Type B pancreatic cell (in vitro differentiated cells): Measurements from ENCODE around the gene EID1. TPM values are rescaled to one million over a fixed set of nuclear protein-coding genes. Genes with fewer than 3 reads are reported as not detected.

ENCODE experiments used
- DNase-seq: peaks from one replicate; pipeline ENCODE4 v3.0.0; 2021; ENCODE audit warnings: mixed read lengths; ENCODE audit not compliant: unreplicated experiment; ENCODE audit errors: extremely low spot score
- H3K27ac Mint-ChIP-seq: 2 replicates; pipeline ENCODE4 v1.8.0; 2021; ENCODE audit warnings: mild to moderate bottlenecking, mixed read lengths
- H3K27me3 Mint-ChIP-seq: 2 replicates; pipeline ENCODE4 v1.8.0; 2021; ENCODE audit warnings: mixed read lengths
- H3K36me3 Mint-ChIP-seq: 2 replicates; pipeline ENCODE4 v1.8.0; 2021; ENCODE audit warnings: mixed read lengths
- H3K4me1 Mint-ChIP-seq: one replicate; pipeline ENCODE4 v1.8.0; 2021; ENCODE audit warnings: mixed read lengths; ENCODE audit not compliant: unreplicated experiment
- H3K4me3 Mint-ChIP-seq: 2 replicates; pipeline ENCODE4 v1.8.0; 2021; ENCODE audit warnings: mild to moderate bottlenecking, mixed read lengths
- H3K9me3 Mint-ChIP-seq: 2 replicates; pipeline ENCODE4 v1.8.0; 2021; ENCODE audit warnings: mixed read lengths
- CTCF ChIP-seq: fragments of 200-600 bp; sonication (generic); conservative IDR thresholded peaks from 2 replicates; pipeline ENCODE4 v1.5.0; 2021; ENCODE audit warnings: antibody characterized with exemption, mild to moderate bottlenecking
- total RNA-seq: library from RNA; stranded (reverse); gene quantifications from 2 replicates; pipeline ENCODE4 v1.2.1, GENCODE V29; 2021; ENCODE audit warnings: low replicate concordance

EID1 gene
- total RNA-seq, 1 donor from 2014 or later, result 164 TPM

DNA sequence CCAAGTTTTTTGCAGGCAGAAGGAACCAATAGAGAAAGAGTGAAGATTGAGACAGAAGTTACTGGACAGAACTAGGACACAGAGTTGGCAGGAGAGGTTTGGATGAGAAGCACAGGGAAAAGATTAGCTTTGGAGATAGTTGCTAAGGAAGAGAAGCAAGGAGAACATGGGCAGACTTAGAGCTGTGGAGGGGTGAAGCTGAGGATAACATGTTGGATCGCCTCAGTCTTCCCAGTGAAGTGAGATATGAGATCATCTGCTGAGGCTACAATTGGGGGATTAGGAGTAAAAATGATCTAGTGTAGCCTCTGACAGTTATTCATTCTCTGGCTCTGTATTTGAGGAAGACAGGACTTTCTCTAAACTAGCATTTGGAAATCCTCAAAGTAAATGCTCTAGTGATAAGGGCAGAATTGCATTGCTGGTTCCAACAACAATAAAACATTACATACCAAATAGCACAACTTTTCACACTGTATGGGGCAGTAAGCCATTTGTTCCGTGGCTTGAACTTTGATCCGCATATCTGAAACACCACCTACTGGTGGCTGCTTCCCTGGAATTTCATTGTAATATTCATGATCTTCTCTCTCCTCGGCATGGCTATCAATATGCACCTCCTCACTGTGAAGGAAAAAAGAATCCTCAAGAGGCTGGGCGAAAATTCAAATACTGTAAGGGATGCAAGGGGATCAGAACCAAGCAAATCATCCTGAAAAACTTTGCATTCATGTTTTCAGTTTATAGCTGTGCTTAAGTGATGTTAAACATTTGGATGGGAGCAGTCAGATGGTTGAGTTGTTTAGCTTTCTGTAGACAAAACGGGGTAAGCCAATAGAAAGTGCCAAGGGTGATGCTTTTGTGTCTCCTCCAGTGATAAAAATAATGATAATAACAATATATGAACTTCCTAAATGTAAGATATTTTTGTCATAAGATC lies 22.2 kb upstream of the EID1 start:
- Mint-ChIP-seq H3K27me3 (no peaks in the 10 kb centered on the region), H3K36me3 (peaks cover 4% of the 10 kb centered on the region), H3K4me1 (peaks cover 22% of the 10 kb centered on the region), H3K9me3 (no peaks in the 10 kb centered on the region), H3K4me3 (no peak overlapping the region), H3K27ac (no peak overlapping the region)
- no peak for DNase-seq
- TF ChIP-seq CTCF, result peak; percentile 68

DNA sequence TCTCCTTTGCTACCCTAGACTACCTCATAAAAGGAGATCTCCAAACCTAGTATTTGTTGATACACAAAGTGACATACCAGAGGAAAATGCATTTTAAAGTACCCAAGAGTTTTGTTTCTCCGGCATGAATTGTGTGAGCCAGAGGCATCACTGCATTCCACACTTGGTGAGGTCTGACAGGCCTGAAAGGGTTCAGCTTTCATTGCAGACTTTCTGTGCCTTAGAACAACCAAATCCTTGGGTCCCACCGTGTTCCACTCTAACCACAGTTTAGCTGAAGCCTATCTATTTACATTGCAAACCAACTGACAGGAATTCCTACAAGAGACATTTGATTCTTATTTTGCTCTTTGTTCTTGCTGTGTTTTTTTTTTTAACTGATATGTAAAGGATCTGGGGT lies 21.0 kb upstream of the EID1 start:
- TF ChIP-seq CTCF, result no peak
- Mint-ChIP-seq H3K27ac (no peak overlapping the region), H3K9me3 (no peaks in the 10 kb centered on the region), H3K27me3 (no peaks in the 10 kb centered on the region), H3K36me3 (peaks cover 4% of the 10 kb centered on the region), H3K4me1 (peaks cover 22% of the 10 kb centered on the region), H3K4me3 (no peak overlapping the region)
- no peak for DNase-seq

DNA sequence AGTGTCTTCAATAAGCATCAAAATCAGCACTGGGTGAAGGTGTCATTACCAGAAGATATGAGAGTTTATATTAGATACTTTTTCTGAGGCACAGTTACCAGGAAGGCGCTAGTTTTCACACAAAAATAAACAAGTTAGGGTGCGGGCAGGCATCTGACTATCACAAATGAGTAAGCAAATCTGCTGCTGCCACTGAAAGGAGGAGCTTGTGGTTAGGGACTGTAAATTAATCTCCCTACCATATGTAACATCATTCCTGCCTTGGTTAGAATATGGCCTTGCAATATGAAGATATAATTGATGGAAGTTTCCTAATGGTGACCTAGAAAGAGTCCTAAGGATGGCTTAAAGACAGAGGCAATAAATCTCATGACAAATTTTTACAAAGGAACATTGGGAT lies 19.5 kb upstream of the EID1 start:
- Mint-ChIP-seq H3K36me3 (peaks cover 4% of the 10 kb centered on the region), H3K9me3 (no peaks in the 10 kb centered on the region), H3K27me3 (no peaks in the 10 kb centered on the region), H3K27ac (no peak overlapping the region), H3K4me3 (no peak overlapping the region), H3K4me1 (peaks cover 26% of the 10 kb centered on the region)
- DNase-seq, result no peak
- no peak for TF ChIP-seq CTCF

DNA sequence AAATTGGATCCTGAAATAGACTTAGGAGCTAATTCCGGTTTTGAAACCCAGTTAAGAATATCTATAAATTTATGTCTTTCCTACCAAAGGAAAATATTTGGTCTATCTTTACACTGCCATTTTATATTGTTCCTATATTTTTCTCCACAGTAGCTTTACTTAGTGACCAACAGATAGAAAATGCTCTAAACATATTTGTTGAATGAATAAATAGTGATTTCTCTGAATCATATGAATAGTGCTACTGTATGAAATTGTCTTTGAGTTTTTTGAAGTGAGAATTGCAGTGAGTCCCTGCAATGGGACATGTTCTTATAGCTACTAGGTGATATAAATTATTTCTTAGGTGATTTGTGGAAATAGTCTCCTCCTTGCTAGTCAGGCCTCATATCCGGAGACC lies 18.5 kb upstream of the EID1 start:
- peaks cover 4% of the 10 kb centered on the region for H3K36me3 Mint-ChIP-seq
- no peak overlapping the region for H3K27ac Mint-ChIP-seq
- no peaks in the 10 kb centered on the region for H3K27me3 Mint-ChIP-seq
- no peak for DNase-seq
- peaks cover 26% of the 10 kb centered on the region for H3K4me1 Mint-ChIP-seq
- H3K4me3 Mint-ChIP-seq, result no peak overlapping the region
- no peak for TF ChIP-seq CTCF
- no peaks in the 10 kb centered on the region for H3K9me3 Mint-ChIP-seq

- Mint-ChIP-seq H3K27ac (no peak overlapping the region), H3K4me1 (peaks cover 32% of the 10 kb centered on the region)
- DNase-seq, result no peak
Observed at GRCh38 chr15:48861813-48862431, 16.0 kb upstream of the EID1 start.

More at GRCh38 chr15:48861813-48862431, 16.0 kb upstream of the EID1 start:
- TF ChIP-seq CTCF, result peak; percentile 96
- no peaks in the 10 kb centered on the region for H3K9me3 Mint-ChIP-seq
- H3K4me3 Mint-ChIP-seq, result no peak overlapping the region
- H3K36me3 Mint-ChIP-seq, result no peaks in the 10 kb centered on the region
- no peaks in the 10 kb centered on the region for H3K27me3 Mint-ChIP-seq
